ENCODE data around the gene ADGRL3.

Gene ADGRL3

DNA sequence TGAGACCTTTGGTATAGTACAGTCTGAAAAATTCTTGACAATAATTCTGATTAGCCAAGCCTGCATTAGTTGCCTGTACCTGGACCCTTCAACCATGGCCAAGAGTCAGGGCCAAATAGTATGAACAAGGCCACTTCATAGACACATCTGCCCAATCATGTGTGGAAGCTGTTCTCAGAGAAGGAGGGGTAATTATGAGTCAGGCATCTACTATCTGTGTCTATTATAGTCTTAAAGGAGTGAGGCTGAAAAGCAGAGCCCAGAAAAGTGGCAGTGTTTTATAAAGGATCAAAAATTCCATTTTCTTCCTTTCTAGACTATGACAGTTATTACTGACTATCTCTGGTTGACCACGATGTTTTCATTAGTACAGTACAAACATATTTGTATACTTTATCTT lies 5.0 kb upstream of the ADGRL3 start:
- Histone ChIP-seq H3K27ac (ENCODE audit: extremely low read depth, low read depth, low read length) (no peak overlapping the region), H3K36me3 (ENCODE audit: control insufficient read depth in 2 of 2, insufficient read depth in 1 of 2, low read length in 2 of 2) (no peaks in the 10 kb centered on the region), H3K9me3 (ENCODE audit: control insufficient read depth, insufficient read depth, low read depth, low read length) (no peaks in the 10 kb centered on the region), H3K4me3 (ENCODE audit: low read depth, low read length) (no peak overlapping the region), H3K4me1 (ENCODE audit: control insufficient read depth, insufficient read depth, low read length) (no peaks in the 10 kb centered on the region)
- POLR2A ChIA-PET = no interaction called here
- TF ChIP-seq ZBTB17 (tag by site-specific recombination; IDR thresholded peaks at IDR 0.05) = peak; percentile 45
- TF ChIP-seq ZNF843 (tag by site-specific recombination; IDR thresholded peaks at IDR 0.05) = no peak
- CTCF ChIA-PET = no interaction called here

DNA sequence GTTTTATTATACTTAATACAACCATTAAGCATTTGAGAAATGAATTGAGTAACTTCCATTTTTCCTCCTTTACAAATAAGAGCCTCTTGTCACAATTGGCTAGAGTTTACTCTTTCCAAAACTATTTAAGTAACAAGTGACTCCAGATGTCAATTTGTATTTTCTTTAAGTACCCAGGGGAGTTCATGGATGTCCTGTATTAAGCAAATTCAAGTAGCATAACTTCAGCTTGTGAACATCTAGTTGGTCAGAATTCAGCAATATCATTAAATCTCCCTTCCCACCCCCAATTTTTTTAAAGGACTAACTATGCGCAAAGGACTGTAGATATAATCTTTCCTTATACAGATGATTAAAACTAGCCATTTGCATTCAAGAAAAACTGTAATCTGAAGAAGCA lies 1.4 kb upstream of the ADGRL3 start:
- POLR2A ChIA-PET = no interaction called here
- H3K9me3 ChIP-seq (ENCODE audit: control insufficient read depth, insufficient read depth, low read depth, low read length) = no peaks in the 10 kb centered on the region
- H3K36me3 ChIP-seq (ENCODE audit: control insufficient read depth in 2 of 2, insufficient read depth in 1 of 2, low read length in 2 of 2) = no peaks in the 10 kb centered on the region
- H3K27ac ChIP-seq (ENCODE audit: extremely low read depth, low read depth, low read length) = no peak overlapping the region
- CTCF ChIA-PET = no interaction called here
- TF ChIP-seq ZFP41 (tag by site-specific recombination; IDR thresholded peaks at IDR 0.05; ENCODE audit: borderline replicate concordance) = no peak
- TF ChIP-seq KLF7 (tag by site-specific recombination; IDR thresholded peaks at IDR 0.05; ENCODE audit: borderline replicate concordance) = no peak
- TF ChIP-seq, protein P1, sequence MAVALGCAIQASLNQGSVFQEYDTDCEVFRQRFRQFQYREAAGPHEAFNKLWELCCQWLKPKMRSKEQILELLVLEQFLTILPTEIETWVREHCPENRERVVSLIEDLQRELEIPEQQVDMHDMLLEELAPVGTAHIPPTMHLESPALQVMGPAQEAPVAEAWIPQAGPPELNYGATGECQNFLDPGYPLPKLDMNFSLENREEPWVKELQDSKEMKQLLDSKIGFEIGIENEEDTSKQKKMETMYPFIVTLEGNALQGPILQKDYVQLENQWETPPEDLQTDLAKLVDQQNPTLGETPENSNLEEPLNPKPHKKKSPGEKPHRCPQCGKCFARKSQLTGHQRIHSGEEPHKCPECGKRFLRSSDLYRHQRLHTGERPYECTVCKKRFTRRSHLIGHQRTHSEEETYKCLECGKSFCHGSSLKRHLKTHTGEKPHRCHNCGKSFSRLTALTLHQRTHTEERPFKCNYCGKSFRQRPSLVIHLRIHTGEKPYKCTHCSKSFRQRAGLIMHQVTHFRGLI (tag by site-specific recombination; IDR thresholded peaks at IDR 0.05) = no peak
- no peak for TF ChIP-seq YY2 (tag by site-specific recombination; IDR thresholded peaks at IDR 0.05)
- no peak for TF ChIP-seq ZNF121 (tag by site-specific recombination; IDR thresholded peaks at IDR 0.05)
- no peak for TF ChIP-seq KLF16 (tag by site-specific recombination; IDR thresholded peaks at IDR 0.05)
- TF ChIP-seq ZNF791 (tag by site-specific recombination; IDR thresholded peaks at IDR 0.05) = no peak
- no peak for TF ChIP-seq ZNF473 (tag by site-specific recombination; IDR thresholded peaks at IDR 0.05)
- no peak for TF ChIP-seq ZBTB21 (tag by site-specific recombination; IDR thresholded peaks at IDR 0.05)
- TF ChIP-seq ZNF544 (tag by site-specific recombination; IDR thresholded peaks at IDR 0.05) = no peak
- TF ChIP-seq SP2 (tag by site-specific recombination; IDR thresholded peaks at IDR 0.05) = no peak
- TF ChIP-seq SP7 (tag by site-specific recombination; IDR thresholded peaks at IDR 0.05) = no peak
- TF ChIP-seq KLF10 (tag by site-specific recombination; IDR thresholded peaks at IDR 0.05) = no peak
- TF ChIP-seq KLF9 (tag by site-specific recombination; IDR thresholded peaks at IDR 0.05; ENCODE audit: low read depth) = no peak
- TF ChIP-seq ZBTB20 (tag by site-specific recombination; IDR thresholded peaks at IDR 0.05) = no peak
- TF ChIP-seq SP3 (tag by site-specific recombination; IDR thresholded peaks at IDR 0.05) = no peak
- TF ChIP-seq, protein P2, sequence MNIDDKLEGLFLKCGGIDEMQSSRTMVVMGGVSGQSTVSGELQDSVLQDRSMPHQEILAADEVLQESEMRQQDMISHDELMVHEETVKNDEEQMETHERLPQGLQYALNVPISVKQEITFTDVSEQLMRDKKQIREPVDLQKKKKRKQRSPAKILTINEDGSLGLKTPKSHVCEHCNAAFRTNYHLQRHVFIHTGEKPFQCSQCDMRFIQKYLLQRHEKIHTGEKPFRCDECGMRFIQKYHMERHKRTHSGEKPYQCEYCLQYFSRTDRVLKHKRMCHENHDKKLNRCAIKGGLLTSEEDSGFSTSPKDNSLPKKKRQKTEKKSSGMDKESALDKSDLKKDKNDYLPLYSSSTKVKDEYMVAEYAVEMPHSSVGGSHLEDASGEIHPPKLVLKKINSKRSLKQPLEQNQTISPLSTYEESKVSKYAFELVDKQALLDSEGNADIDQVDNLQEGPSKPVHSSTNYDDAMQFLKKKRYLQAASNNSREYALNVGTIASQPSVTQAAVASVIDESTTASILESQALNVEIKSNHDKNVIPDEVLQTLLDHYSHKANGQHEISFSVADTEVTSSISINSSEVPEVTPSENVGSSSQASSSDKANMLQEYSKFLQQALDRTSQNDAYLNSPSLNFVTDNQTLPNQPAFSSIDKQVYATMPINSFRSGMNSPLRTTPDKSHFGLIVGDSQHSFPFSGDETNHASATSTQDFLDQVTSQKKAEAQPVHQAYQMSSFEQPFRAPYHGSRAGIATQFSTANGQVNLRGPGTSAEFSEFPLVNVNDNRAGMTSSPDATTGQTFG (tag by site-specific recombination; IDR thresholded peaks at IDR 0.05; ENCODE audit: borderline replicate concordance) = no peak
- TF ChIP-seq, protein P3, sequence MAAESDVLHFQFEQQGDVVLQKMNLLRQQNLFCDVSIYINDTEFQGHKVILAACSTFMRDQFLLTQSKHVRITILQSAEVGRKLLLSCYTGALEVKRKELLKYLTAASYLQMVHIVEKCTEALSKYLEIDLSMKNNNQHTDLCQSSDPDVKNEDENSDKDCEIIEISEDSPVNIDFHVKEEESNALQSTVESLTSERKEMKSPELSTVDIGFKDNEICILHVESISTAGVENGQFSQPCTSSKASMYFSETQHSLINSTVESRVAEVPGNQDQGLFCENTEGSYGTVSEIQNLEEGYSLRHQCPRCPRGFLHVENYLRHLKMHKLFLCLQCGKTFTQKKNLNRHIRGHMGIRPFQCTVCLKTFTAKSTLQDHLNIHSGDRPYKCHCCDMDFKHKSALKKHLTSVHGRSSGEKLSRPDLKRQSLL (tag by site-specific recombination; IDR thresholded peaks at IDR 0.05) = no peak
- TF ChIP-seq ZNF514 (tag by site-specific recombination; IDR thresholded peaks at IDR 0.05) = no peak
- TF ChIP-seq ZNF146 (tag by site-specific recombination; IDR thresholded peaks at IDR 0.05) = no peak
- no peak overlapping the region for H3K4me3 ChIP-seq (ENCODE audit: low read depth, low read length)
- H3K4me1 ChIP-seq (ENCODE audit: control insufficient read depth, insufficient read depth, low read length) = 0 out of 2 replicates have a peak, but pooled peaks cover under 1% of the 10 kb centered on the region

All from HEK293 (cell line).